Cerebellar cortex (tissue), 1 donor: ENCODE results near the gene ABTB2.

ENCODE experiments used
- DNase-seq: peaks from one replicate; pipeline ENCODE4 v3.0.0-alpha.2; 2015; ENCODE audit warnings: low spot score

ABTB2 gene

GRCh38 chr11:34315394-34315793, 42.4 kb downstream of the ABTB2 start:
- no peak for DNase-seq

- DNase-seq = no peak
Measured at GRCh38 chr11:34314936-34315335, 42.9 kb downstream of the ABTB2 start.

DNA sequence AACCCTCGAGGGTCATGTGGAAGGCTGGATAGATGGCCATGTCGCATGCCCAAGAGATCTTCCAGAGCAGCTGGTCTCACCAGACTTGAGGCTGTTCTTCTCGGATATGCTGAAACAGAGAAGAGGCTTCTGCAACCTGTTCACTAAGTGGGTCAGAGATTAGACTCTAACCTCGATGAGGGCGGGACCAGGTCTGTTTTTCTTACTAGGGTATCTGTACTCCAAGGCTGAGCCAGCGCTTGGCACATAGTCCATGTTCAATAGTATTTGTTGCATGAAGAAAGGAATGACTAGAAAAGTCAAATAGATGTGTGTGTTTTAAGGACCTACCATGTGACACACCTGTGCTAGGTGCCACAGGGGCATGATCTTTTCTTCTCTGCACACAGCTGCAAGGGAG, 43.6 kb downstream of the ABTB2 start:
- no peak for DNase-seq

DNA sequence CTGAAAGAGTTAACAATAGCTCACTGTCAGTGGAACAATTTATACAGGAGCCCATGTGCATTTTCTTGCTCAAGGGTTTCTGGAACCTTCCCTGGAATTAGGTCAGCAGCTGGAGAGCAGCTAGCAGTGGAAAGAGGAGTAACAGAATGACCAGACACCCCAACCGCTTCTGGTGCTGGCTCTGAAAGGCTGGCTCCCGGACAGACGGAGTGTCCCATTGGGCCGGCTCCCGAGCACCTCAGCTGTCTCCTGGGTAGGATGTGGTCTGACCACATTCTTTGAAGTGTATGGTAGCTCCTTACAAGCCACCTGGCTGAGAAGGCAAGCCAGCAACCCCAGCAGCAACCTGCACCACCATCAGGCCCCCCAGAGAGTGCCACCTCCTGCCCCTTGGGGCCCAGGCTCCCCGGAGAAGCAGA, 44.7 kb downstream of the ABTB2 start:
- no peak for DNase-seq

DNA sequence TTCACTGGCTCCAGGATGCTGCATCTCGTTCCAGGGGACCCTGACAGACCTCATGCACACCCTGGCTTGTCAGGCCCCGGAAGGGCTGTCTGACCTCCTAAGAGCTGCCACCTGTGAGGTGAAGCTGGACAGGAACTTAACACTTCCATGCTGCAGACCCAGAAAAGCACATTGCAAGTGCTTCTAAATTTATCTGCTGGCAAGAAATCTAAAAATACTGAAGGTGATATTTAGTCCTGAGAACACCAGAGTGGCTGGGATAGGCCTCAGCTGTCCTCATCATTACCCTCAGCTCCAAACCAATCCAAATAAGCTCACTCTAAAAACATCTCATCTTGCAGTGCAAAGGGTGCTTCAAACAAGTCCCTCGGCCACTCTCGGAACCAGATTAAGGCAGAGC, 46.7 kb downstream of the ABTB2 start:
- no peak for DNase-seq

GRCh38 chr11:34309965-34310364, 47.8 kb downstream of the ABTB2 start:
- DNase-seq = no peak

DNA sequence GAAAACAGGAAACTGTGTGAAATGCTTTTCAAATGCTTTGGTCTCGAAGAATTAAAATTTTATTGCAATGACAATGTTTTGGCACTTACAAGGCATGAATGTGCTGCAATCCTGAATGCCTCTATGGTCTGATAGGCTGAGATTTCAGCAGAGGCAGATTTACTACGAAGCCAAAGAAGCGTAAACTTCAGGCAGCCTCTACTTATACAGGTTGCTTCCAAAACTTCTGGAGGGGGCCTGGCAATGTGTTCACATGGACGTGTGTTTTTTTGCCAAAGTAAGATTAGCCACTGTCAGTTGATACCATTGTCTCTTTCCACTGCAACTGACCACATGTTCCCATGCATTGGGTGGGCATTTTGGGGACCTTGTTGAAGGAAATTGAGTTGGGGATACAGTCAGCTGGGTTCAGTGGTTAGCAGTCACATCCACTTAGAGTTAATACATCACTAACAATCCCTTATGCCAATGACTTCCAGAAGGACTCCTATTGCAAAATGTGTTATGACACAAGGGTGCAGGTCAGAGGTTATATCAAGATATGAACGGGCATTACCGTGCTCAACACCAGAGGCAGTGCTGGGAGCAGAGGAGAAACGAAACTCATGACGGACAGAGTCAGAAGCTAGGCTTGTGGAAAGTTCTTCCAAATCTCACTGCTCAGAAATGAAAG, 48.8 kb downstream of the ABTB2 start:
- DNase-seq = no peak

DNA sequence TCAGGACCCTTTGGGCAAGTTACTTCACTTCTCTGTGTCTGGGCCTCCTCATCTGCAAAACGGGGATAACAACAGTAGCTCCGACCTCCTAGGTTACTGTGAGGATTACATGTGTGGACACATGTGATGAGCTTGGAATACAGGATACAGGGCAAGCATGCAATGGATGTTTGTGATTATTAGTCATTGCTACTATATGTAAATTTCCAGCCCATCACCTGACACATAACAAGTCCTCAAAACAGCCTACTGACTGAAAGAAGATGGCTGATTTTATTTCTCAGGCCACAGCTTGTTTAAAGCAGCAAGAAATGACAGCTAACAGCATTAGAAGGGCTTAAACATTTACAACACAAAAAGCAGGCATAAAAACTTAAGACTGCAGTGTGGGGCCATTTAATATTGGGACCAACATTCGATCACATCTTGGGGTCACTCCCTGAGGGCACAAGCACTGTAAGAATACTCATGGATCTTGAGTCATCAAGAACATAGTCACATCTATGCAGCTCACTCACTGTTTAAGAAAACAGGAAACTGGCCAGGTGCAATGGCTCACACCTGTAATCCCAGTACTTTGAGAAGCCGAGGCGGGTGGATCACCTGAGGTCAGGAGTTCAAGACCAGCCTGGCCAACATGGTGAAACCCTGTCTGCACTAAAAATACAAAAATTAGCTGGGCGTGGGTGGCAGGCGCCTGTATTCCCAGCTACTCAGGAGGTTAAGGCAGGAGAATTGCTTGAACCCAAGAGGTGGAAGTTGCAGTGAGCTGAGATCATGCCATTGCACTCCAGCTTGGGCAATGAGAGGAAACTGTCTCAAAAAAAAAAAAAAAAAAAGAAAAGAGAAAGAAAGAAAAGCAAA, 49.5 kb downstream of the ABTB2 start:
- DNase-seq = no peak

GRCh38 chr11:34305780-34306179, 52.0 kb downstream of the ABTB2 start:
- no peak for DNase-seq

- peak; percentile 11 for DNase-seq
Measured at GRCh38 chr11:34305193-34305592, 52.6 kb downstream of the ABTB2 start.

DNA sequence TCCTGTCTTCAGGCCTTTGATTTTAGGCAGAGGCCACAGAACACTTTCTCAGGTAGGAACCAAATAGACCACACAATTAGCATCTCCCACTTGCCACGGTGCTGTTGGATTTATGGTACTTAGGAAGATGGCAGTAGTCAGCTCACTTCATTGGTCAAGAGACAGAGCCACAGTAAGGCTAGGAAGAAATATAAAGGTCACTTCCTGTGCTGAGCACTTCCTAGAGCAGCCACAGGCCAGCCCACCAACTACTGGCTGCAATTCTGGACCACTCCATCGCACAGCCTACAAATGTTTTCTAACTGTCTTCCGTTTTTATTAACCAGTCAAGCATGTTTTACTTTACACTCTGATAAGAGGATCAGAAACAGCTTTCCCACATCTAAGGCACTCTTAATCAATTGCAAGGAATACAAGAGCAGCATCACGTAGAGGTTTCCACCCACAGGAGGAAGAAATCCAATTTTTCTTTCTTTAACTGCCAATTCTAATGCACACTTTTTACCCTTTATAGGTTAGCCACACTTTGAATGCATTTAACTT, 54.7 kb downstream of the ABTB2 start:
- DNase-seq = no peak

GRCh38 chr11:34302046-34302921, 55.5 kb downstream of the ABTB2 start:
- no peak for DNase-seq

DNA sequence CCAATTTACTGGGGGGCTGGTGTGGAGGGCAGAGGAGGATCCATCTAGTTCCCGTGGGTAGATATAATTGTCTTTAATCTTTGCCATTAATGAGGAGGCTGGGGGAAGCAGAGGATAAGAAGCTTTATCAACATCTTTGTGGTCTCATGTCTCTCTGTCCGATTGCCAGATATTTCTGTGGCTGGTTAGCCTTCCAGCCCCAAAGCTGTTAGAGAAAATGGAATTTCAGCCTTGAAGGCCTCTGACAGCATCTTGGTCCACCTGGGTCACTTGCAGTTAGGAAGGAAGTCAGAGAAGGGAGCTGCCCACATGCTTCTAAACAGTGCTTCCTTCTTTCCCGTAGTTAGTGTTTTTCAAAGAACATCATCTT, 56.9 kb downstream of the ABTB2 start:
- DNase-seq = no peak

DNA sequence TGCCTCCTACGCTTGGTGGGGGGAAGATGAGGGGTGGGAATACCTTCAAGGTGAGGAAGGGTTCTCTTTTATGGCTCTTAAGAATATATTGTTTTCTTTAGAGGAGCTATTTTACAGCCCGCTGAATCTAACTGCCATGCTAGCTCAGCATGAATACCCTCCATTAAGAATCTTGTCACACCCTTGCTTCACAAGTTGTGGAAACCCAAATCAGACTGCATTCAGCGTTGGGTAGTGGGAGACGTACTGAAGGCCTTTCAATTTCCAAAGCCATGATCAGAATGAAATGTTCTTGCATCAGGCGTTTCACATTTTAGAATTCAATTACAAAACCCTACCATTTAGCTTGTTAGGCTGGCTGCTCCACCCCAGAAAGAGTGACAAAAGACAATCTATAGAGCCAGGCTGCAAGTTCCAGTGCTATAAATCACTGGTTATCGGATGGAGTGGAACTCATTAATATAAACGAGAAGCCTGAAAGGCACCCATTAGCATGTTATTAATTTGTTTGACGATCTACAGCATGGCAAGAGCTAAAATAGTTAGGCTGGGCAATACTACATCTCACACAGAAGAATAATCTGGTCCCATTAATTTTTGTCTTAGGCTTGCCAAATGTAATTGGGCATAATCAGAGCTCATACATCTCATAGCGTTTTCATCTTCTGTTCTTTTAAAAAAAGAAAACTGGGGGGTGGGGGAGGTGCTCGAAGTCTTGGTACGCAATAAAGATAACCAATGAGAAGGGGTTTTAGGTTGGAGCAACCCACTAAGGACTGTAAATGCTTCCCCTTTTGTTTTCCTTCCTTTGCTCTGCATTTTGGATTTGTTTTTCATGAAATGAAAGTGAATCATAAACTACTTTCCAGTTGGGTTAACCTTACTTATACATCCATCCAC, 57.5 kb downstream of the ABTB2 start:
- no peak for DNase-seq

DNA sequence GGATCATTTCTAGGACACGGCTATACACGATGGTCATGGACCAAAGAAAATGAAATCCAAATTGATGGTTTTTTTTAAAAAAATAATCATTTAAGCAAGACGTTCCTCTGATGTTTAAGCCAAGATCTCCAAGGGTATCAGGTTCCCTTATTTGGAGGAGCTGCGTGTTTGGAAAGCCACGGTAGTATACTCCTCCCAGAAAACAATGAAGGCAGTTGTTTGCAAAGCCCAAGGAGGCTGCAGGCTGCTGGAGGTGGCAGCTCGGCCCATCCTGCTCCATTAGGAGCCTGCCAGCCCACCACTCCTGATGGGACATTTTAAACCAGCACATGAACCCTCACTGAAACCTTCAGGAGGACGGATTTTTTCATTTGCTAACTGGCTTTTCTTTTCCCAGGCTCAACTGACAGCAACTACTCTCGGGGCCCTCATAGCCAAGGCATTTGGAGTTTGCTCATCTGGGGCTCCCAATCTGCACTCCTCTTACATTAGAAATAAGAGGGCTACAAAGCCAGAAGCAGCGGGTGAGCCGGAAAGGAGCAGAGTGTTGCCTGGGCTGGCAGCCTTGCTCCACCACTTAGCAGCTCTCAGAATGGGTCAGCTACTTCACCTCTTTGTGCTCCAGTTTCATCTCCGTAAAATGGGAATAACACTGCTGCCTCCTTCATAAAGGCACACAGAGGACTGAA, 58.4 kb downstream of the ABTB2 start:
- DNase-seq = no peak

DNA sequence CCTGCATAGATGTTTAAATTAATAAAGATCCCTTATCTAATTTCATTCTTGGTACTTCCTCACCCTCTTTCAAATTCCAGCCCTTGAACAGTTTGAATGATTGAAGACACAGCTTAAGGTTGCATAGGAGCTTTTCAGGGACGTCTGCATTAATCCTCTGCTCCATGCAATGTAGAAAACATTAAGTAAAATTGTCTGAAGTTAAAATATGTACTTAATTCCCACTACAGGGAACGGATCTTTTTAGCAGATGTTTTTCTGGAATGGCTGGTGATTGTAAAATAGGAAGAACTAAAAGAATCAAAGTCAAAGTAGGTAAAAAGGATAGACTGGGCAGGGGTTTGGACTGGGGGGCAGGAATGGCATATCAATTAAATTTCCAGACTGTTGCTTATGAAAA, 58.9 kb downstream of the ABTB2 start:
- no peak for DNase-seq

GRCh38 chr11:34296412-34296811, 61.4 kb downstream of the ABTB2 start:
- no peak for DNase-seq

- no peak for DNase-seq
Measured at GRCh38 chr11:34292546-34292945, 65.3 kb downstream of the ABTB2 start.

DNA sequence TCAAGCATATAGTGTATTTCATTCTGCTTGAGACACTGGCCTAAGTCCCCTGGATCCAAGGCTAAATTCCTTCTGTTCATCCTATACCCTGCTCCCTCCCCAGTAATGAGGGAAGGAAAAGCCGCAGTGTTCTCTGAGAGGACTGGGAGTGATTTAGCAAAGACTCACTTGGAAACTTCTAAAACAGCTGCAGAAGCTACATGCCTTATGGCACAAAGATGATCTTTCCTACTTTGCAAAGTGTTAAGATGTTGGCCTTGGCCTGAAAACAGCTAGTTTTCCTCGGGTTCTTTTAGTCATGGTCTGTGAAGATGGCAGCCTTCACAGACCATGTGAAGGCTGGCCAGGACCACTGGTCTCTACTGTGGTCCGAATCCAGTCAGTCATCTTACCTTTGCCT, 65.7 kb downstream of the ABTB2 start:
- DNase-seq = no peak

- DNase-seq = no peak
Measured at GRCh38 chr11:34290926-34291325, 66.9 kb downstream of the ABTB2 start.

DNA sequence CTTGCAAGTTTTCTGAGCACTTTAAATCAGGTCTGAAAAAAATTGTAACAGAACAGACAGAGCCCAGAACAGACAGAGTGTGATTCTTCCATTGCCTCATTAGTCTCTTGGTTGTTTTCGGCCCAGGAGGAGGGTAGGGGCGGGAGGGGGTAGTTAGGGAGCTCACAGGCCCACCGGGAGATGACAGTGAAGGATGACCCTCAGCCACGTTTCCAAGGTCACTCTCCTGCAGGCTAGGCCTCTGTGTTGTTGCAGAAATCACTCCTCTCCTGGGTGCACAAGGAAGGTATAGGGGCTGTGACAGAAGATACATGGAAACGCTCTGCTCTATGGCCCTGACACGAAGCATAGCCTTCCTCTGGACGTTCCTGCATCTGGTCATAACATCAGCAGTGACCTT, 69.3 kb downstream of the ABTB2 start:
- no peak for DNase-seq
